DMS 273 (cell line): ENCODE measurements around the gene SFXN5.
A peak's percentile ranks its signal among the peaks of the same experiment; 100 is the strongest.
"Not testable (repeated sequence)": the region's sequence is repeated elsewhere in the genome, so short reads cannot be mapped to it uniquely, and the experiment has no call there.

Experiments
- DNase-seq: peaks from one replicate; lab custom pipeline; 2025; ENCODE audit not compliant: unreplicated experiment; lab: John Stamatoyannopoulos, UW

The SFXN5 gene

DNA sequence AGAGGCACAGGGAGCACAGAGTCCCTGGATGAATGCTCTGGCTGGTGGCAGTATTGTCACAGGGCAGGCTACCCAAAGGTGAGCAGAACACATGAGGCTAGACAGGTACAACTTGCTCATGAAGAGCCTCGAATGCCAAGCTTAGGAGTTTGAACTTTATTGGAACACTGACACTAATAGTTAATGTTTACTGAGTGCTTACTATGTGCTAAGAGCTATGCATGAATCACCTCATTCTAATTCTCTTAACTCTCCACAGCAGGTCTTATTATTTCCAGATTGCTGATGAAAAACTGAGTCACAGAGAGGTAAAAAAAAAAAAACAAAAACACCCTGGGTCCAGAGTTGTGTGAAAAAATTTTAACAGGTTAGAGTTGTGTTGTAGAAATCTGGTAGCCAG, 160.3 kb downstream of the SFXN5 start:
- no peak for DNase-seq

DNA sequence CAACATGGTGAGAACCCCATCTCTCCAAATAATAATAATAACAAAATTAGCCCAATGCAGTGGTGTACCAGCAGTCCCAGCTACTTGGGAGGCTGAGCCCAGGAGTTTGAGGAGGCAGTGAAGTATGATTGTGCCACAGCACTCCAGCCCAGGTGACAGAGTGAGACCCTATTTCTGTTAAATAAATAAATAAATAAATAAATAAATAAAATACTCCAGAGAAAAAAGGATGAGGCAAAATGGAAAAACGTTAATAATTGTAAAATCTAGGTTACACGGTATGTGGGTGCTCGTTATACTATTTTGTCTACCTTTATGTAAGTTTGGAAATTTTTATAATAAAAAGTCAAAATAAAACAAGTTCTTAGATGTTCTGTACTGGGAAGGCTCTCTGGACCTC, 162.8 kb downstream of the SFXN5 start:
- DNase-seq: no peak

GRCh38 chr2:72907369-72907768, 164.1 kb downstream of the SFXN5 start:
- DNase-seq: not testable (repeated sequence)

DNA sequence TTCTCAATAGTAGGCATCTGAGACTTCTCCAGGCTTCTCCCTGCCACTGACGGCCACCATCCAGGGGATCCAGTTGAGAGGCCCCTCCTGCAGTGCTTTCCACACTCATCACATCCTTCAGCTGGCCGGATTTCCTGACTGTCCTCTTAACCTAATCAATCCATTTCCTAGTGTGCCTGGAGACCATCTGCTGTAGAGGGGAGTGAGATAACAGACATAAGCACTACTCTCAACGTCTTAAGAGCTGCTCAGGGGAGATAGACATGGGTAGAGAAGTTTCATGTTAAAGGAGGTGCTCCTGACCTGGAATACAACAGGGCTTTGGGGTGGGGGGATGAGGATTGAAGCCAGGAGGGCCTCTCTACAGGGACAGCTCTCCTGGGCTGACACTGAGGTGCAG, 170.1 kb downstream of the SFXN5 start:
- DNase-seq: no peak

DNA sequence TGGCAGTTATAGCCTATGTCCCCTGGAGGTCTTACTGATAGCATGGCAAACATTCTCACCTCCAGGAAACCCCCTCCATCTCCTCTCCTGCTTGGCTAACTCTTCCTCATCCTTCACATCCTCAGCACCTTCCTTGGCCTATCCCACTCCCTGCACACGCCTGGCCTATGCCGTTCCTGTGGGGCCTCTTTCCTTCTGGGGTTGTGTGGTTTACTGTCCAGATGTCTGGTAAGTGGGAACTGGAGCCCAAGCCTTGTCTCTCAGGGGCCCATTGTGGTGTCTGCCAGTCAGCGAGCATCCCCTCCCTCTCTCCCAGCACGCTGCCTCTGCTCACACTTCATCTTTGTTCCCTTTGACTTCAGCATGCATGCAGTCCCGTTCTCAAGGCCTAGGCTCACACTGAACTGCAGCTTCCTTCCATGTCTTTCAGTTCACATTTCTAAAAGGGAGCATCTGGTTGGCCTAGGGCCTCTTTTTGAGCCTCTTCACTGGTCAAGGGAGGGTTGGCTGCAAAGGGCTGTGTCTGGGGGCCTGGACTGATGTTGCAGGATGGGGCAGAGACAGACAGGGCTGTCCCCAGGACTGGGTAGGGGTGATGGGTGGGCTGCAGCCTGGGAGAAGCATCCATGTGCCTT, 171.2 kb downstream of the SFXN5 start:
- DNase-seq: no peak

DNA sequence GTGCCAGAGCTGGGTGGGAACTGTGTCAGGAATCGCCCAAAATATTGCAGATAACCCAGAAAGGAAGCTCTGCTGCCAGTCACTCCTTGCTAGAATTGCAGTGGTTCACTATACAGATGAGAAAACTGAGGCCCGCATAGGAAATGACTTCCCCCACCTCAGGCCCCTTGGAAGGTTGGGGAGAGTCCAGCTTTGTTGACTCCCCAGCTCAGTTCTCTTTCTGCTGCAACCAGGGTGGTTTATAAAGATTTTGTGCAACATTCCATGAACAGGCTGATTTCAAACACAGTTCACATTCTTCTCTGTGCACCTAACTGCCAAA, 173.0 kb downstream of the SFXN5 start:
- DNase-seq: no peak

DNA sequence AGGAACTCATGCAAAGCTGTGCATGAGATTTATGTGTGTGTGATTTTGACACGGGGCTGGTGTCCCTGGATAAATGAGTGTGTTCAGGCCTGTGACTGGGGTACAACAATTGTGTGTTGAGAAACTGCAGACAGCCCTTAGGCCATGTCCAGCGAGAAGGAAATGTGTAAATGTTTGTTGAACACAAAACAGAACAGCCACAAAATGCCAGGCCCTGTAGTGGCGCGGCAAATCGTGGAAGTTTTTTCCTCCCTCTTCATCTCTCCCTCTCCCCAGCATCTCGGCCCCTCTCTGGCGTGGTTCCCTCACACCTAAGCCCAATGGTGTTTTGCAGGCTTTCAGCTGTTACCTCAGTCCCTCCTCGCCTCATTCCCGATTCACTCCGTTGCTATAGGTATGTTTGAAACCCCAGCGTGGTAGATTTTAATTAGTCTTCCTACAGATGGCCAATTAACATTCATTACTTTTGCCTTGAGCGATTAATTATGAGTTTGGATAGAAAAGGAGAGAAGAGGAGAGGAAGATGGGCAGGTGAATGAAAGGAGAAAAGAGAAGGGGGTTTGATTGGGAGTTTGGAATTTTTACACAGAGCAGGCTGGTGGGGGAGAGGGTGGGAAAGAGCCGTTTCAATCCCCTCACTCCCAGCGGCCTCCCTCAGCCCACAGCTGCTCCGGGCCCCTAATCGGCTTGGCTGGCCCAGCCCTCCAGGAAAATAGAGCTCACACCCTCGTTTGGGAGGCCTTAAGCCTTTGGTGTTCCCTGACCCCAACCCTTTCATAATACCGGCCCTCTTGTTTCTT, 173.5 kb downstream of the SFXN5 start:
- no peak for DNase-seq

GRCh38 chr2:72896446-72896845, 175.1 kb downstream of the SFXN5 start:
- DNase-seq: no peak

- peak; percentile 82 for DNase-seq
Observed at GRCh38 chr2:72895759-72896281, 175.7 kb downstream of the SFXN5 start.

DNA sequence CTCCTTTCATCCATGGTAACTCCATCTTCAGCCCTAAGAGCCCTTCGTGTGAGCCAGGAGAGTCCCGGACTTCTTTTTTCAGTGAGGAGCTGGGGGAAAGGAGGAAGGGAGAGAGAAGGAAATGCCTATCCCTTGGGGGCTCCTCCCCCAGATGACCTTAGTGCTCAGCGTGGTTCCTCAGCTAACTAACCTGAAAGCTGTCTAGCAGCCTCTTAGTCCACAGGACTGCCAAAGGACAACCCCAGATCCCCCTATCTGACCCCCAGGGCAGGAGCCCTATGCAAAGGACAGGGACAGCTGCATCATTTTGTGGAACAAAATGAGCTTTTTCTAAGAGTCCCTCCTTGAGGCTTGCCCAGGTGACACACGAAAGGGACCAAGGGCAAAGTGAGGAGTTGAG, 176.4 kb downstream of the SFXN5 start:
- no peak for DNase-seq

DNA sequence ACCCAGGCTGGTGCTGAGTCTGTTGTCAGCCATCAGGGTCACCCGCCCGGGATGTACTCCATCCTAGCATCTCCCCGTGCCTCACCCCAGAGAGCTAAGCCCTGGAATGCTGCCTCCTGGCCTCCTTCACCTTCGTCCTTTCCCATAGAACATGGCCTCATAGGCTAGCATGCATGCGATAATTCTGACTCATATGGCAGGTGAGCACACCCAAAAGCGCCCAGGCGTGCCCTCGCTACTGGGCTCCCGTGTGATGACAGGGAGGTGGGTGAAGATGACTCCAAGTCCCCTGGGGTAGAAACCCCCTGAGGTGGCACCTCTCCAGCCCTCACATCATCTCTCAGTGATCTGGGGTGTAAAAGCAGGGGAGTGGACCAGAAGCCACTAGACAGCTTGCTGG, 177.0 kb downstream of the SFXN5 start:
- DNase-seq: no peak

- DNase-seq: peak; percentile 89
Observed at GRCh38 chr2:72893594-72894319, 177.8 kb downstream of the SFXN5 start.

- peak; percentile 93 for DNase-seq
Observed at GRCh38 chr2:72892506-72893173, 178.9 kb downstream of the SFXN5 start.
